HepG2 (cell line): ENCODE measurements around the gene GLYATL3. TPM values are rescaled to one million over a fixed set of nuclear protein-coding genes. Genes with fewer than 3 reads are reported as not detected.
A peak's percentile ranks its signal among the peaks of the same experiment; 100 is the strongest.

Experiments used
- CEBPB ChIP-seq: IDR thresholded peaks from 2 replicates; pipeline ENCODE4 v1.6.1; 2011; ENCODE audit warnings: low read depth, low read length, improper control_type of control experiment, borderline replicate concordance
- CEBPG ChIP-seq: IDR thresholded peaks from 2 replicates; pipeline ENCODE4 v1.6.1; 2016
- CEBPZ ChIP-seq: IDR thresholded peaks from 2 replicates; pipeline ENCODE4 v1.6.1; 2012; ENCODE audit warnings: low read length, improper control_type of control experiment
- HNRNPL ChIP-seq: fragments of 200-400 bp; formaldehyde crosslinking; IDR thresholded peaks from 2 replicates; pipeline ENCODE4 v1.6.1; 2017; ENCODE audit warnings: mild to moderate bottlenecking, low read depth, low read length
- HOXA9 ChIP-seq: sonication (generic); formaldehyde crosslinking; IDR thresholded peaks from 2 replicates; pipeline ENCODE4 v1.8.1; 2022; ENCODE audit warnings: missing genetic modification reagents, mild to moderate bottlenecking, moderate library complexity, borderline replicate concordance
- POLR2G ChIP-seq: fragments of 200-400 bp; formaldehyde crosslinking; IDR thresholded peaks from 2 replicates; pipeline ENCODE4 v1.6.1; 2018; ENCODE audit warnings: mild to moderate bottlenecking, low read depth, low read length, moderate library complexity
- SRSF4 ChIP-seq: fragments of 200-400 bp; formaldehyde crosslinking; IDR thresholded peaks from one replicate; pipeline ENCODE4 v1.6.1; 2018; ENCODE audit warnings: mild to moderate bottlenecking, low read depth, low read length, moderate library complexity; ENCODE audit not compliant: poor library complexity, severe bottlenecking
- TCF12 ChIP-seq, 2 experiments: fragments of 450-650 bp in 1 of 2; sonication (generic) in 1 of 2; formaldehyde crosslinking in 1 of 2; IDR thresholded peaks; 2 replicates each; pipeline versions ENCODE4 v1.6.1 to v1.8.0; 2017 to 2022; ENCODE audit warnings: antibody characterized with exemption in 1 of 2, mild to moderate bottlenecking in 1 of 2, missing genetic modification reagents in 1 of 2, moderate library complexity in 1 of 2
- THAP11 ChIP-seq: IDR thresholded peaks from 2 replicates; pipeline ENCODE4 v1.6.1; 2016; ENCODE audit warnings: missing biosample characterization, missing genetic modification reagents
- TRIM24 ChIP-seq: sonication (generic); formaldehyde crosslinking; IDR thresholded peaks from 2 replicates; pipeline ENCODE4 v1.8.0; 2022; ENCODE audit warnings: mild to moderate bottlenecking, missing genetic modification reagents
- ZBTB3 ChIP-seq: sonication (generic); formaldehyde crosslinking; IDR thresholded peaks from 2 replicates; pipeline ENCODE4 v1.4.0; 2020; ENCODE audit warnings: low read depth, mild to moderate bottlenecking, moderate library complexity, missing genetic modification reagents, borderline replicate concordance
- ZNF343 ChIP-seq: sonication (generic); formaldehyde crosslinking; IDR thresholded peaks from 2 replicates; pipeline ENCODE4 v1.4.0; 2020; ENCODE audit warnings: mild to moderate bottlenecking, missing genetic modification reagents
- ZNF530 ChIP-seq: sonication (generic); formaldehyde crosslinking; IDR thresholded peaks from 2 replicates; pipeline ENCODE4 v1.5.0; 2020; ENCODE audit warnings: low read depth, mild to moderate bottlenecking, missing genetic modification reagents
- ZNF557 ChIP-seq: sonication (generic); formaldehyde crosslinking; IDR thresholded peaks from 2 replicates; pipeline ENCODE4 v1.4.0; 2020; ENCODE audit warnings: missing genetic modification reagents
- ZNF691 ChIP-seq: sonication (generic); formaldehyde crosslinking; IDR thresholded peaks from 2 replicates; pipeline ENCODE4 v1.4.0; 2020; ENCODE audit warnings: missing genetic modification reagents, low read depth, mild to moderate bottlenecking, borderline replicate concordance
- ZNF792 ChIP-seq: IDR thresholded peaks from 2 replicates; pipeline ENCODE4 v1.6.1; 2016
- ZNF816 ChIP-seq: sonication (generic); formaldehyde crosslinking; IDR thresholded peaks from 2 replicates; pipeline ENCODE4 v1.8.0; 2022; ENCODE audit warnings: missing genetic modification reagents, mild to moderate bottlenecking, borderline replicate concordance
- polyA plus RNA-seq, 8 experiments: library from polyadenylated mRNA; depleted of rRNA in 3 of 8; stranded (reverse) in 7 of 8; unstranded in 1 of 8; fragments of >200 nt; fragmentation: Illumina TruSeq in 4 of 8; extraction: Trizol in 4 of 8; gene quantifications; 2 replicates each; pipeline versions ENCODE4 v1.2.1 to v1.2.3, GENCODE V29; 2011 to 2016; ENCODE audit warnings: low read depth in 4 of 8, missing spikeins in 1 of 8, mixed read lengths in 1 of 8; ENCODE audit not compliant: insufficient read depth in 1 of 8
- total RNA-seq, 5 experiments: library from RNA; depleted of rRNA; stranded (reverse); fragments of >200 nt; fragmentation: Illumina TruSeq; extraction: Trizol; gene quantifications; 2 replicates each; pipeline ENCODE4 v1.2.3, GENCODE V29; 2016; ENCODE audit warnings: low read depth in 1 of 5
- TF ChIP-seq, protein P1 (sequence below): sonication (generic); formaldehyde crosslinking; IDR thresholded peaks from 2 replicates; pipeline ENCODE4 v1.4.0; 2020; ENCODE audit warnings: missing genetic modification reagents, borderline replicate concordance

GLYATL3 gene
- total and polyA plus RNA-seq, 2 of the 13 experiments (the other 11 are each of a cell fraction or from before 2014, with no cell fraction given): 0.05 TPM; not detected in 1

DNA sequence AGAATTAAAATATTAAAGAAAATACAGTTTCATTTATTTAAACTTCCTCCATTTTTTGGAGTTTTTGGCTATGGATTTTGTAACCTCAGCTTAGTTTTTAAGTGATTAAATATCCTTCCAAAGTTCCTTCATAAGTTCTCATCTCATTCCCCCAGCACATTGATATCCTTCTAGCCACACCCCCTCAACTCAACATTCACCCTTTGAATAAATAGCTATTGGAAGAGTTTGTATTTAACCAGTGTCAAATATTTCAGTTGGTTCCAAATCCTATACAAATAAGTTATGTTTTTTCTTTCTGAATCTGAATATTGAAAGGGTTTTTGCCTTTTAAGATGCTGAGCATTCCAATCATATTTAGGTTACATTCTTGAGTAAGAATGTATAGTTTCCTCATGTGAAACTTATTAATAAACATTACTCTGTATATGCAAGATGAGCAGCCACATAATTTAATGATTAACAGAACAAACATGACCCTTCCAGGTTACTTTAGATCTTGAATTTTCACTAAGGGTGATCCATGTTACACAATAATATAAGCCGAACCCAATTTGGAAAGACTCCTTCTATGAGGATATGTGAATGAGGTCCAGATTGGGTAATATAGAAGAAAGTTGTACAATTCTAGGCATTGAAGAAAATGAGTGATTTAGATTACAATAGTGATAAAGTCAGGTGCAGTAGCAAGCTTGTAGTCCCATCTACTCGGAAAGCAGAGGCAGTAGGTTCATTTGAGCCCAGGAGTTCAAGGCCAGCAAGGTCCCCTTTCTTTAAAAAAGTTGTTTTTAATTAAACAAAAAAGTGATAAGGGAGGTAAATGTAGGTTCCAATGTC lies 13.6 kb downstream of the GLYATL3 start (continued):
- TF ChIP-seq CEBPZ: no peak
- no peak for TF ChIP-seq TCF12 (IDR thresholded peaks at IDR 0.05)
- TF ChIP-seq TCF12 (CRISPR knock-in tag; IDR thresholded peaks at IDR 0.05): no peak
- no peak for TF ChIP-seq HOXA9 (CRISPR knock-in tag)
- TF ChIP-seq, protein P1, sequence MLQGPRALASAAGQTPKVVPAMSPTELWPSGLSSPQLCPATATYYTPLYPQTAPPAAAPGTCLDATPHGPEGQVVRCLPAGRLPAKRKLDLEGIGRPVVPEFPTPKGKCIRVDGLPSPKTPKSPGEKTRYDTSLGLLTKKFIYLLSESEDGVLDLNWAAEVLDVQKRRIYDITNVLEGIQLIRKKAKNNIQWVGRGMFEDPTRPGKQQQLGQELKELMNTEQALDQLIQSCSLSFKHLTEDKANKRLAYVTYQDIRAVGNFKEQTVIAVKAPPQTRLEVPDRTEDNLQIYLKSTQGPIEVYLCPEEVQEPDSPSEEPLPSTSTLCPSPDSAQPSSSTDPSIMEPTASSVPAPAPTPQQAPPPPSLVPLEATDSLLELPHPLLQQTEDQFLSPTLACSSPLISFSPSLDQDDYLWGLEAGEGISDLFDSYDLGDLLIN (CRISPR knock-in tag): no peak
- TF ChIP-seq CEBPB: peak; percentile 83
- TF ChIP-seq POLR2G: no peak
- TF ChIP-seq TRIM24 (CRISPR knock-in tag): no peak
- TF ChIP-seq ZNF557 (CRISPR knock-in tag): no peak
- no peak for TF ChIP-seq ZNF343
- TF ChIP-seq HNRNPL: no peak
- no peak for TF ChIP-seq ZNF792 (CRISPR knock-in tag)
- no peak for TF ChIP-seq SRSF4
- TF ChIP-seq CEBPG (CRISPR knock-in tag): peak; percentile 74
- no peak for TF ChIP-seq ZNF530
- no peak for TF ChIP-seq ZBTB3 (CRISPR knock-in tag)
- no peak for TF ChIP-seq THAP11 (CRISPR knock-in tag)
- TF ChIP-seq ZNF816 (CRISPR knock-in tag): no peak
- no peak for TF ChIP-seq ZNF691 (CRISPR knock-in tag)
